ENCODE measurements around the gene MAB21L3.
"Not testable (repeated sequence)": the region's sequence is repeated elsewhere in the genome, so short reads cannot be mapped to it uniquely, and the experiment has no call there.

MAB21L3 gene

GRCh38 chr1:116139592-116140134, 28.5 kb downstream of the MAB21L3 start:
- DNase-seq = no peak

DNA sequence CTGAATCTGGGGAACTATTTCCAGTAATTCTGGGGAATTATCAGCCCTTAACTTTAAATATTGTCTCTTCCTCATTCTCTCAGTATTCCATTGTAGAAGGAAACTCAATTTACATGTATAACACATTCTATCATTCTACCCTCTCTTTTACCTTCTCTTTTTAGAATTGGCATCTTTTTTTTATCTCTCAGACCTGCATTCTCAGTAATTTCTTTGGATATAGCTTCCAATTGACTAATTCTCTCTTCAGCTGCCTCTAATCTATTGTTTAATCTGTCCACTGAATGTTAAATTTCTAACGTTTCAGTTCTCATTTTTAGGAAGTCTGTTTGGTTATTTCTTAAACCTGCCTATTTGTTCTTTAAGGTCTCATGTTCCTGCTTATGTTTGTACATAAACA, 33.0 kb downstream of the MAB21L3 start:
- no peak for DNase-seq

DNA sequence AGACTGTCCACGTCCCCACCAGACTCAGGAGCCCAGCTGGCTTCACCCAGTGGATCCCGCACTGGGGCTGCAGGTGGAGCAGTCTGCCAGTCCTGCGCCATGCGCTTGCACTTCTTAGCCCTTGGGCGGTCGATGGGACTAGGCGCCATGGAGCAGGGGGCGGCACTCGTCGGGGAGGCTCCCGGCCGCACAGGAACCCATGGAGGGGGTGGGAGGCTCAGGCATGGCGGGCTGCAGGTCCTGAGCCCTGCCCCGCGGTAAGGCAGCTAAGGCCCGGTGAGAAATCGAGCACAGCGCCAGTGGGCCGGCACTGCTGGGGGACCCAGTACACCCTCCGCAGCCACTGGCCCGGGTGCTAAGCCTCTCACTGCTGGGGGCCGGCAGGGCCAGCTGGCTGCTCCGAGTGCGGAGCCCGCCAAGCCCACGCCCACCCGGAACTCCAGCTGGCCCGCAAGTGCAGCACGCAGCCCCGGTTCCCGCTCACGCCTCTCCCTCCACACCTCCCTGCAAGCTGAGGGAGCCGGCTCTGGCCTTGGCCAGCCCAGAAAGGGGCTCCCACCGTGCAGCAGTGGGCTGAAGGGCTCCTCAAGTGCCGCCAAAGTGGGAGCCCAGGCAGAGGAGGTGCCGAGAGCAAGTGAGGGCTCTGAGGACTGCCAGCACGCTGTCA, 35.4 kb downstream of the MAB21L3 start:
- not testable (repeated sequence) for DNase-seq

GRCh38 chr1:116147114-116147510, 35.9 kb downstream of the MAB21L3 start:
- DNase-seq = no peak

DNA sequence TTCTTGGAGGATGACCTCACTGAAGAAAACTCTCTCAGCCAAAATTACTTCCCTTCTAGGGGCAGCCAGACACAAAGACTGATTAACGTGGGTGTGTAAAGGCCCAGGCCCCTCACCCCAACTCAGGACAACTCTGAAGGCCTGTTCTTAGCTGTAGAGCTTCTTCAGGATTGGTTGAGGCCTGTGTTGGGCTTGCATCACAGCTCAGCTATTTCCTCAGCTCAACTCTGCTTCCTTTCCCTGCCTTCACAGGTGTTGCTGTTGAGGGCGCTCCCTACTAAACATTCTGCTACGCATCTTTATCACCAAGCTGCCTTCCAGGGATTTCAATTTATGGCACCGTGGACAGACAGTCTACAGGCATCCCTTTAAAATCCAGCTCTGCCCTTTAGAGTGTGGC, 36.8 kb downstream of the MAB21L3 start:
- no peak for DNase-seq

DNA sequence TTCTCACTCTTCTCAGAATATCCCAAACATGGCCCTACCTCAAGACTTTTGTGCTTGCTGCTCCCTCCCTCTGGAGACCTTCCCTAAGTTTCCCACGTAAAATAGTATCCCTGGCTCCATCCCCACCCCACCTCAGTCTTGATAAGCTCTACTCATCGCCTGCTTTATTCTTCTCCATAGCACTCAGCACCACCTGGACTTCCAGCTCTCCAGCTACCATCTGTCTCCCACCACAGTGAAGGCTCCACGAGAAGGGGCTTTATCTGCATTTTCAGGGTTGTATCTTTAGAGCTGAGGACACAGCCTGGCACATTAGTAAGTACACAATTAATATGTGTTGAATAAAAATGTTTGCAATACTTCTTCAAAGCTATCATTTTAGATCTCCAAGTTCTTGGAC, 37.8 kb downstream of the MAB21L3 start:
- DNase-seq = no peak

GRCh38 chr1:116150368-116150767, 39.2 kb downstream of the MAB21L3 start:
- no peak for DNase-seq

- DNase-seq = peak; percentile 69 to 77
Measured at GRCh38 chr1:116151739-116152576, 40.8 kb downstream of the MAB21L3 start.

GRCh38 chr1:116152577-116152943, 41.4 kb downstream of the MAB21L3 start:
- no peak for DNase-seq

GRCh38 chr1:116152950-116153691, 41.9 kb downstream of the MAB21L3 start:
- no peak for DNase-seq

DNA sequence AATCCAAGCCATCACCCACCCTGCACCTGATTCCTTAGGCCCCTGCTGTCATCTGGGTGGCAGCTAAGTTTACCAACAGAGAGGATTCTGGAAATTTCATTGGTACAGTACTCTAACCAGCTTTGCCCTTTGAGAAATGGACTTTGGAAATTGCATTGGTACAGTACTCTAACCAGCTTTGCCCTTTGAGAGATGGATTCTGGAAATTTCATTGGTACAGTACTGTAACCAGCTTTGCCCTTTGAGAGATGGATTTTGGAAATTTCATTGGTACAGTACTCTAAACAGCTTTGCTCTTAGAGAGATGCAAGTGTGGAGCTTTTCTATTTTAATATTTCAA, 42.5 kb downstream of the MAB21L3 start:
- DNase-seq = no peak

DNA sequence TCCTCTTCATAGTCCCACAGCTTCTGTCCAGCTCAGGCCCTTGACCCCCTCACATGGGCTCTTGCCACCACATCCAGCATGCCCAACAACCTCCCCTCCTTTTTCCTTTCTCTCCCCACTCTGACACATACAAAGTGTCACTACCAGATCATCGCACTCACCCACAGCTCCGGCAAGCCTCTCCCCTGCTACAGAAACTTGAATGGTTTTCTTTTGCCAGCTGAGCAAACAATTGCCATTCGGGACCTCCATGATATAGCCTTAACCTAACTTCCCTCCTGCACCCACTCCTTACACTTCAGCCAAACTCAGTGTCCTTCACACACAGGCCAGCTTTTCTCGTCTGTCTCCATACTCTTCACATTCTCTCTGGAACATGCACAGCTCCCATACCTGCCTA, 43.3 kb downstream of the MAB21L3 start:
- no peak for DNase-seq

- no peak for DNase-seq
Measured at GRCh38 chr1:116157096-116157495, 45.9 kb downstream of the MAB21L3 start.

DNA sequence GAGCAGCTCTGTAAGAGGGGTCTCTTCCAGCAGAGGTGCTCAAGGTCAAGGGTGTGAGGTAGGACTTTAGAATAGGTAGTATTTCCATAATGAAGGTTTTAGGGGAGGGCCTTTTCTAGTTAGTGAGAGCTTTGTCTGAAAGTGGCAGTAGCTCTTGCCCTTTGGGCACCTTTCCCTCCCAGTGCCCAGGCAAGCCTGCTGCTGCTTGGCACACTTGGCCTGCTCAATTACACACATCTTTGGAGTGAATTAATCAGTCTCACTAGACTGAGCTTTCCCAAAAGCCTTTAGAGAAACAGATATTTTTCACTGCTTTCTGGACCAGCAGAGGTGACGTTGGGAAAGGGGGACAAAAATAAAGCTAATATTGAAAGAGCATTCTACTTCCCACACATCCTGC, 48.0 kb downstream of the MAB21L3 start:
- no peak for DNase-seq

GRCh38 chr1:116159611-116160010, 48.4 kb downstream of the MAB21L3 start:
- no peak for DNase-seq

- no peak for DNase-seq
Measured at GRCh38 chr1:116161390-116161789, 50.2 kb downstream of the MAB21L3 start.

- no peak for DNase-seq
Measured at GRCh38 chr1:116161877-116162390, 50.7 kb downstream of the MAB21L3 start.

GRCh38 chr1:116163533-116163932, 52.3 kb downstream of the MAB21L3 start:
- no peak for DNase-seq

- no peak for DNase-seq
Measured at GRCh38 chr1:116164150-116164549, 53.0 kb downstream of the MAB21L3 start.

DNA sequence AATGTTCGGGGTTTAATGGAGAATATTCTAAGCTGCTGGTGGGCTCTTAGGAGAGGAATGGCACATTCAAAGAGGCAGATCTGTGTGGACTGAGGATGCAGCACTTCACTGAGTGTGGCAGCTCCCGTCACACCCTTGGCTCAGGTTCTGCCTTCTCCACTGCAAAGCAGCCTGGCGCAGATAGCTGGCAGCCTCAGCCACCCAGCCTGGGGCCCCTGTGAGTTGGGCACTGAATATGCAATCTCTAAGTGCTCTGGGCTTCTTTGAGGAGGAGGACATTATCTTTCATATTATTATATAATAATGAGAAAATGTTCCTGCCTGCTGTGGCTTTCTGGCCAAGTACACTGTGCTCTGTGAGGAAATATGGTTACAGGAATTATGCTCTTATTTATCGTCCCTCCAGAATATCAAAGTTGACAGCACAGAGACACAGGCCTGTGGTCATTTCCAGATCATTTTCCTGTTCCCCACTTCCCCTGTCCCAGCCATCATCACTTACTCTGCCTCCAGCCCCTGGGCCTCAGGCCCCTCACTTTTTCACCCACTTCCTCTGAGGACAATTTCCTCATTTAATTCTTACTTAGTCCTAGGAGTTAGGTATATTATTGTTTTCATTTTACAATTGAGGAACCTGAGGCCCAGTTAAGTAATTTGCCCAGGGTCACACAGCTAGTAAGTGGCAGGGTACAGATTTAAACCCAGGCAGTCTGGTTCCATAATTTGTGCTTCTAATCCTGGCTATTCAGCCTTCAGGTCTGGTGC, 53.6 kb downstream of the MAB21L3 start:
- no peak for DNase-seq

GRCh38 chr1:116165572-116165971, 54.4 kb downstream of the MAB21L3 start:
- no peak for DNase-seq

DNA sequence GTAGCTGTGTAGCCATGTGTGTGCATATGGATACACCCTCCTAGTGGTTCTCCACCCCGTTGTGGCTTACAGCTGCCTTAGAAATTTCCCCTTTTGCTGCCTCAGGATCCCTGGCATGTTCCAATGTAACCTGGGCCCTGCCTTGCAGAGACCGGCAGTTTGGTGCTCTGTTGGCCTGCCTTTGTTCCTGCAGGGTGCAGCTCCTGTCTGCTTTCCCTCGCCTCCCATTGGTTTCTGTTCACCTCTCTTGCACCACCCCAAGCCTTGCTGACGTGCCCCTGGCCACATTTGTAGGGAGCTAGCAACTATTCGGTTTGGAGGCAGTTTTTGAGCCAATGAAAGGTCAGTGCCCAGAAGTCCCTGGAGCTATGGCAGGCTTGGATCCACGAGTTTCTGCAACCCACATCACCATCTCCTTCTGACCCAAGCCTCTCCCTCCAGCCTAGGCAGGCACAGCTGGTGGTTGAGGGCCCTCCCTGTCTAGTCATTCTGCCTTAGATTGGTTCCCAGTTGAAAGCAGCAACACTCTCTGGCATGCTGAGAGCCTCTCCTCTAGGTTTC, 54.9 kb downstream of the MAB21L3 start:
- DNase-seq = no peak

Measured in stimulated activated CD4-positive, alpha-beta T cell treated with anti-CD3 and anti-CD28 coated beads, Interleukin-2, amount 100 ng/mL, for 48 hours (primary cell).